Activated effector memory CD4-positive, alpha-beta T cell treated with Interleukin-2 at 50 U/mL for 16 hours (primary cell): ENCODE measurements around the gene CCL19.

Source experiments
- DNase-seq: peaks from one replicate; pipeline ENCODE4 v3.0.0-alpha.2; 2020

The CCL19 gene

GRCh38 chr9:34659592-34660253, 31.4 kb downstream of the CCL19 start:
- DNase-seq, result no peak

GRCh38 chr9:34658461-34658860, 32.6 kb downstream of the CCL19 start:
- no peak for DNase-seq

GRCh38 chr9:34656992-34657391, 34.1 kb downstream of the CCL19 start:
- DNase-seq, result no peak

GRCh38 chr9:34655394-34655793, 35.7 kb downstream of the CCL19 start:
- DNase-seq, result no peak

- DNase-seq, result no peak
Observed at GRCh38 chr9:34654323-34655051, 36.6 kb downstream of the CCL19 start.

- no peak for DNase-seq
Observed at GRCh38 chr9:34653151-34654072, 37.7 kb downstream of the CCL19 start.

- no peak for DNase-seq
Observed at GRCh38 chr9:34652602-34653000, 38.5 kb downstream of the CCL19 start.

- DNase-seq, result peak; percentile 15
Observed at GRCh38 chr9:34651876-34652601, 39.0 kb downstream of the CCL19 start, which contains the start of gene IL11RA. Gene IL11RA, plus strand, starts transcription at chr9:34652185. Its CDS starts 3,033 bp downstream, at chr9:34655218.

GRCh38 chr9:34651321-34651720, 39.8 kb downstream of the CCL19 start:
- DNase-seq, result no peak

GRCh38 chr9:34650816-34651215, 40.3 kb downstream of the CCL19 start:
- no peak for DNase-seq

GRCh38 chr9:34648673-34649072, 42.4 kb downstream of the CCL19 start:
- no peak for DNase-seq

- no peak for DNase-seq
Observed at GRCh38 chr9:34647651-34648050, 43.4 kb downstream of the CCL19 start.

GRCh38 chr9:34647084-34647403, 44.0 kb downstream of the CCL19 start:
- no peak for DNase-seq

GRCh38 chr9:34646211-34647083, 44.6 kb downstream of the CCL19 start, which contains the start of gene GALT:
Gene GALT, plus strand, starts transcription at chr9:34646675. Its CDS starts 30 bp downstream, at chr9:34646705.
- peak; percentile 95 for DNase-seq

GRCh38 chr9:34644766-34645314, 46.2 kb downstream of the CCL19 start:
- DNase-seq, result no peak

GRCh38 chr9:34642679-34643078, 48.4 kb downstream of the CCL19 start:
- DNase-seq, result no peak
